ENCODE measurements around the gene STXBP1.

GRCh38 chr9:127692071-127692470 lies 80.0 kb downstream of the STXBP1 start:
- no peak for TF ChIP-seq CTCF (IDR thresholded peaks at IDR 0.05; ENCODE audit: extremely low read depth in 1 of 2, insufficient read depth in 1 of 2, low read depth in 1 of 2, low read length in 2 of 2)
- no peak for TF ChIP-seq POLR2AphosphoS5 (IDR thresholded peaks at IDR 0.05; ENCODE audit: insufficient read depth, low read depth, low read length)
- no peak for TF ChIP-seq MAX (IDR thresholded peaks at IDR 0.05; ENCODE audit: insufficient read depth, insufficient read length)
- no peak for TF ChIP-seq EZH2 (IDR thresholded peaks at IDR 0.05; ENCODE audit: borderline replicate concordance, low read depth, low read length, severe bottlenecking)
- TF ChIP-seq MYC (IDR thresholded peaks at IDR 0.05; ENCODE audit: low read depth, low read length), result no peak
- TF ChIP-seq JUN (IDR thresholded peaks at IDR 0.05; ENCODE audit: borderline replicate concordance, insufficient read depth, insufficient read length, low read depth), result no peak
- no peak for TF ChIP-seq GATA2 (IDR thresholded peaks at IDR 0.05; ENCODE audit: insufficient read depth, insufficient read length, low read depth, low read length)
- no peak for TF ChIP-seq POLR2A (IDR thresholded peaks at IDR 0.05; ENCODE audit: low read depth, low read length)
- TF ChIP-seq FOS (IDR thresholded peaks at IDR 0.05; ENCODE audit: borderline replicate concordance, insufficient read depth, low read length), result no peak

All from endothelial cell of umbilical vein (primary cell).